ENCODE results near the gene KRTAP5-1.

KRTAP5-1 gene

GRCh38 chr11:1572197-1573076 is 12.6 kb downstream of the KRTAP5-1 start, which contains the start of gene DUSP8:
Gene DUSP8, minus strand, starts transcription at chr11:1572271. Its CDS starts 6,445 bp downstream, at chr11:1565826.
- peak; percentile 88 to 90 for DNase-seq (ENCODE audit: low read depth in 2 of 2)

- no peak for DNase-seq (ENCODE audit: low read depth in 2 of 2)
Measured at GRCh38 chr11:1571760-1572196, 13.3 kb downstream of the KRTAP5-1 start.

- DNase-seq (ENCODE audit: low read depth in 2 of 2), result no peak
Measured at GRCh38 chr11:1570896-1571759, 14.0 kb downstream of the KRTAP5-1 start.

- no peak for DNase-seq (ENCODE audit: low read depth in 2 of 2)
Measured at GRCh38 chr11:1570531-1570895, 14.6 kb downstream of the KRTAP5-1 start.

- no peak for DNase-seq (ENCODE audit: low read depth in 2 of 2)
Measured at GRCh38 chr11:1570001-1570453, 15.1 kb downstream of the KRTAP5-1 start.

GRCh38 chr11:1569251-1569780 is 15.8 kb downstream of the KRTAP5-1 start:
- DNase-seq (ENCODE audit: low read depth in 2 of 2), result no peak

- DNase-seq (ENCODE audit: low read depth in 2 of 2), result peak in 1 of 2 donors; percentile 27
Measured at GRCh38 chr11:1568441-1568911, 16.6 kb downstream of the KRTAP5-1 start.

GRCh38 chr11:1567721-1568100 is 17.4 kb downstream of the KRTAP5-1 start:
- no peak for DNase-seq (ENCODE audit: low read depth in 2 of 2)

- no peak for DNase-seq (ENCODE audit: low read depth in 2 of 2)
Measured at GRCh38 chr11:1567052-1567720, 17.9 kb downstream of the KRTAP5-1 start.

- no peak for DNase-seq (ENCODE audit: low read depth in 2 of 2)
Measured at GRCh38 chr11:1566381-1567051, 18.6 kb downstream of the KRTAP5-1 start.

GRCh38 chr11:1565904-1566247 is 19.2 kb downstream of the KRTAP5-1 start:
- no peak for DNase-seq (ENCODE audit: low read depth in 2 of 2)

- no peak for DNase-seq (ENCODE audit: low read depth in 2 of 2)
Measured at GRCh38 chr11:1565173-1565903, 19.7 kb downstream of the KRTAP5-1 start.

GRCh38 chr11:1564535-1565172 is 20.4 kb downstream of the KRTAP5-1 start:
- DNase-seq (ENCODE audit: low read depth in 2 of 2), result no peak

- DNase-seq (ENCODE audit: low read depth in 2 of 2), result no peak
Measured at GRCh38 chr11:1563697-1564534, 21.2 kb downstream of the KRTAP5-1 start.

GRCh38 chr11:1563149-1563638 is 21.9 kb downstream of the KRTAP5-1 start:
- DNase-seq (ENCODE audit: low read depth in 2 of 2), result no peak

- DNase-seq (ENCODE audit: low read depth in 2 of 2), result no peak
Measured at GRCh38 chr11:1562469-1563148, 22.5 kb downstream of the KRTAP5-1 start.

GRCh38 chr11:1561955-1562354 is 23.1 kb downstream of the KRTAP5-1 start:
- no peak for DNase-seq (ENCODE audit: low read depth in 2 of 2)

- DNase-seq (ENCODE audit: low read depth in 2 of 2), result no peak
Measured at GRCh38 chr11:1561266-1561665, 23.8 kb downstream of the KRTAP5-1 start.
